Putamen (tissue), 1 donor: ENCODE measurements around the gene AMPH.

Source experiments
- DNase-seq: peaks from one replicate; pipeline ENCODE4 v3.0.0-alpha.2; 2016; ENCODE audit warnings: low spot score

Gene AMPH

GRCh38 chr7:38542156-38542555 is 89.0 kb downstream of the AMPH start:
- DNase-seq: no peak

- DNase-seq: no peak
Observed at GRCh38 chr7:38541440-38541839, 89.7 kb downstream of the AMPH start.

GRCh38 chr7:38539477-38540081 is 91.6 kb downstream of the AMPH start:
- DNase-seq: no peak

GRCh38 chr7:38535073-38535472 is 96.1 kb downstream of the AMPH start:
- no peak for DNase-seq

GRCh38 chr7:38525857-38526256 is 105.3 kb downstream of the AMPH start:
- DNase-seq: no peak

- DNase-seq: no peak
Observed at GRCh38 chr7:38524786-38525185, 106.4 kb downstream of the AMPH start.

GRCh38 chr7:38520741-38521140 is 110.4 kb downstream of the AMPH start:
- no peak for DNase-seq

GRCh38 chr7:38518541-38518940 is 112.6 kb downstream of the AMPH start:
- no peak for DNase-seq

GRCh38 chr7:38512704-38513103 is 118.5 kb downstream of the AMPH start:
- DNase-seq: no peak

- DNase-seq: no peak
Observed at GRCh38 chr7:38512291-38512690, 118.9 kb downstream of the AMPH start.

GRCh38 chr7:38507384-38507783 is 123.8 kb downstream of the AMPH start:
- no peak for DNase-seq

- no peak for DNase-seq
Observed at GRCh38 chr7:38506756-38507155, 124.4 kb downstream of the AMPH start.

GRCh38 chr7:38506004-38506403 is 125.2 kb downstream of the AMPH start:
- no peak for DNase-seq

GRCh38 chr7:38504684-38505083 is 126.5 kb downstream of the AMPH start:
- no peak for DNase-seq

- no peak for DNase-seq
Observed at GRCh38 chr7:38502848-38503247, 128.3 kb downstream of the AMPH start.

GRCh38 chr7:38502289-38502688 is 128.9 kb downstream of the AMPH start:
- DNase-seq: no peak

- DNase-seq: no peak
Observed at GRCh38 chr7:38492010-38492409, 139.2 kb downstream of the AMPH start.

GRCh38 chr7:38482521-38482920 is 148.7 kb downstream of the AMPH start:
- DNase-seq: no peak

GRCh38 chr7:38481401-38481800 is 149.8 kb downstream of the AMPH start:
- DNase-seq: no peak

GRCh38 chr7:38478404-38478803 is 152.8 kb downstream of the AMPH start:
- no peak for DNase-seq

- DNase-seq: no peak
Observed at GRCh38 chr7:38477333-38477732, 153.8 kb downstream of the AMPH start.

GRCh38 chr7:38476764-38477163 is 154.4 kb downstream of the AMPH start:
- no peak for DNase-seq

GRCh38 chr7:38465956-38466355 is 165.2 kb downstream of the AMPH start:
- DNase-seq: peak; percentile 12
